ENCODE measurements around the gene GLI1.

GLI1 gene

DNA sequence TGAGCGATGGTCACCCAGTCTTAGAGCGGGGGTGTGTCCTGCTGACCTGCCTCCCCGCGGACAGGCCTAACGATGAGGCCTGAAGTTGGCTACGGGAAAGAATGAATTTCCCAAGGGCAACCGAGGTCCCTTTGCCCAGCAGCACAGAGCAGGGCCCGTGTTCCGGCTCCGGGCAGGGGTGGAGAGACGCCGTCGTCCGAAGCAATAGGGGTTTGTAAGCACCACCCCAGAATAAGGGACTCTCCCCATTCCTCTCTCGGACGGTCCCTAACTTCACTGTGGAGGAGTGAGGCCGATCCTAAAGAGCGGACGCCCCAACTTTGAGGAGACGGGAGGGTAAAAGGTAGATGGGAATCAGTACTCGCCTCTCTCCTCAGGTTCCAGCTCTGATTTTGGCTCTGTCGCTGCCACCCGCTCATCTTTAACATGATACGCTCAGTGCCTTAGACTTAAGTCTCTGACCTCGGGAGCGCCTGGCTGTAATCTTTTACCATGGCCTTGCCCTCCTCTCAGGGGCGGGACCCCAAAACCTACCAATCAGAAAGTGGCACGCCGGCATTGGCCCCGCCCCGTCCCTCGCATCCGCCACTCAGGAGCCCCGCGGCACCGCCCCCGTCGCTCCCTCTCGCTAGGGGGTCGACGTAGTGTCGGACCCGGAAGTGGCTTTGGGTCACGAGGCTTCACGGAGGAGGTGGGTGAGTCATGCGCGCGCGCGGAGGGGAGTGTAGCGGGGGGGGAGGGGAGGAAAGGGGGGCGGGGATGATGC, 60.7 kb downstream of the GLI1 start, which contains the start of gene DDIT3:
Gene DDIT3, minus strand, starts transcription at position 462 of the 766 bp plus-strand sequence. CDS start 3,108 bp downstream, outside the sequence.
- DNase-seq (ENCODE audit: low read depth) = peak; percentile 98

DNA sequence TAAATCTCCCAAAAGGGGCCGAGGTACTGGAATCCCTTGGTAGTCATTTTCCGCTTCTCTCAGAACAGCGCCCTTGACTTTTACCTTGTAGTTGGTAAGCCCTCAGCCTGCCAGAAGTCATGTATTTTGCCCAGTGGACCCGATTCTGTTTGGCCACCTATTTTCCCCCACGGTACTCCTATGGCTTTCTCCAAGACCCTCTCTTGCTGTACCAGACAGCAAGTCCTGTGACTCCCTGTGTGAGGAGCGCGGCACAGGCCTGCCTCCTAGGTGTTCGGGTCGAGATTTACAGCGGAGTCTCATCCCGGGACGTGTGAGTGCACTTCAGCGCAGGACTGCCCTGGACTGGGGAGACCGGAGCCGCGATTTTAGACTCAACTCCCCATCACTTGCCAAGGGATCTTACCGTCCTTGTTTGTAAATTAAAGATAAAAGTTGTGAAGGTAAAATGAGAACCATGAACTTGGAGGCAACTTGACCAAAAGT, 62.0 kb downstream of the GLI1 start:
- DNase-seq (ENCODE audit: low read depth) = no peak
